ENCODE measurements around the gene SUGCT.
"Not testable (repeated sequence)": the region's sequence is repeated elsewhere in the genome, so short reads cannot be mapped to it uniquely, and the experiment has no call there.

Gene SUGCT

GRCh38 chr7:40202851-40203250 lies 68.0 kb downstream of the SUGCT start:
- no peak for DNase-seq (ENCODE audit: low spot score)

- DNase-seq (ENCODE audit: low spot score), result no peak
These were observed 69.8 kb downstream of the SUGCT start for GRCh38 chr7:40204581-40204980.

GRCh38 chr7:40205992-40206391 lies 71.2 kb downstream of the SUGCT start:
- DNase-seq (ENCODE audit: low spot score), result no peak

GRCh38 chr7:40211276-40212003 lies 76.6 kb downstream of the SUGCT start:
- peak; percentile 31 for DNase-seq (ENCODE audit: low spot score)

GRCh38 chr7:40213291-40213690 lies 78.5 kb downstream of the SUGCT start:
- no peak for DNase-seq (ENCODE audit: low spot score)

- DNase-seq (ENCODE audit: low spot score), result no peak
These were observed 79.1 kb downstream of the SUGCT start for GRCh38 chr7:40213856-40214255.

- DNase-seq (ENCODE audit: low spot score), result not testable (repeated sequence)
These were observed 83.8 kb downstream of the SUGCT start for GRCh38 chr7:40218612-40219011.

- peak; percentile 53 for DNase-seq (ENCODE audit: low spot score)
These were observed 85.1 kb downstream of the SUGCT start for GRCh38 chr7:40219917-40220316.

GRCh38 chr7:40220421-40220911 lies 85.7 kb downstream of the SUGCT start:
- no peak for DNase-seq (ENCODE audit: low spot score)

GRCh38 chr7:40221836-40222235 lies 87.0 kb downstream of the SUGCT start:
- DNase-seq (ENCODE audit: low spot score), result peak; percentile 75

- DNase-seq (ENCODE audit: low spot score), result no peak
These were observed 88.8 kb downstream of the SUGCT start for GRCh38 chr7:40223451-40224127.

GRCh38 chr7:40230101-40230500 lies 95.3 kb downstream of the SUGCT start:
- no peak for DNase-seq (ENCODE audit: low spot score)

GRCh38 chr7:40231796-40232195 lies 97.0 kb downstream of the SUGCT start:
- no peak for DNase-seq (ENCODE audit: low spot score)

GRCh38 chr7:40232242-40232893 lies 97.6 kb downstream of the SUGCT start:
- peak; percentile 25 for DNase-seq (ENCODE audit: low spot score)

GRCh38 chr7:40234046-40234445 lies 99.2 kb downstream of the SUGCT start:
- no peak for DNase-seq (ENCODE audit: low spot score)

- DNase-seq (ENCODE audit: low spot score), result no peak
These were observed 99.9 kb downstream of the SUGCT start for GRCh38 chr7:40234666-40235065.

- no peak for DNase-seq (ENCODE audit: low spot score)
These were observed 102.9 kb downstream of the SUGCT start for GRCh38 chr7:40237731-40238130.

- DNase-seq (ENCODE audit: low spot score), result no peak
These were observed 105.0 kb downstream of the SUGCT start for GRCh38 chr7:40239755-40240303.

- DNase-seq (ENCODE audit: low spot score), result no peak
These were observed 108.3 kb downstream of the SUGCT start for GRCh38 chr7:40243076-40243475.

GRCh38 chr7:40244226-40244625 lies 109.4 kb downstream of the SUGCT start:
- DNase-seq (ENCODE audit: low spot score), result no peak

- DNase-seq (ENCODE audit: low spot score), result no peak
These were observed 113.9 kb downstream of the SUGCT start for GRCh38 chr7:40248681-40249080.

- DNase-seq (ENCODE audit: low spot score), result not testable (repeated sequence)
These were observed 118.6 kb downstream of the SUGCT start for GRCh38 chr7:40253444-40253843.
